ENCODE results near the gene TRIP11.

DNA sequence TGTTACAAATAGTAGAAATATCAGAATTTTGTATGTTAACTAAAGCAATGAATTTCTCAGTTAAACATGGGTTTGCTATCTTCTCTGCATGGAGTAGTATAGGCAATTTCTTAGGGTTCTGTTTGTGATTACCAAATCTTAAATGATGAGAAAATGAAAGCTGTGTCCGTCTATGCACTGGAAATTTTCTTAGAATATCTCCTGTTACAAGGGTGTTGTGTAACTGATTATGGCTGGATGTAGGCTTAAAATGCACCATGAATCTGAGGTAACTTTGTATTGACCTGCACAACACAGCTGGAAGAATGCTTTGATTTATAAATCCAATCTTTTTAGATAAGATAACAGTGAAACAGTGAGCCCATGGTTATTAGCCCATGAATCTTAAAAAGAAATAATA lies 17.8 kb downstream of the TRIP11 start:
- TF ChIP-seq, protein P1, sequence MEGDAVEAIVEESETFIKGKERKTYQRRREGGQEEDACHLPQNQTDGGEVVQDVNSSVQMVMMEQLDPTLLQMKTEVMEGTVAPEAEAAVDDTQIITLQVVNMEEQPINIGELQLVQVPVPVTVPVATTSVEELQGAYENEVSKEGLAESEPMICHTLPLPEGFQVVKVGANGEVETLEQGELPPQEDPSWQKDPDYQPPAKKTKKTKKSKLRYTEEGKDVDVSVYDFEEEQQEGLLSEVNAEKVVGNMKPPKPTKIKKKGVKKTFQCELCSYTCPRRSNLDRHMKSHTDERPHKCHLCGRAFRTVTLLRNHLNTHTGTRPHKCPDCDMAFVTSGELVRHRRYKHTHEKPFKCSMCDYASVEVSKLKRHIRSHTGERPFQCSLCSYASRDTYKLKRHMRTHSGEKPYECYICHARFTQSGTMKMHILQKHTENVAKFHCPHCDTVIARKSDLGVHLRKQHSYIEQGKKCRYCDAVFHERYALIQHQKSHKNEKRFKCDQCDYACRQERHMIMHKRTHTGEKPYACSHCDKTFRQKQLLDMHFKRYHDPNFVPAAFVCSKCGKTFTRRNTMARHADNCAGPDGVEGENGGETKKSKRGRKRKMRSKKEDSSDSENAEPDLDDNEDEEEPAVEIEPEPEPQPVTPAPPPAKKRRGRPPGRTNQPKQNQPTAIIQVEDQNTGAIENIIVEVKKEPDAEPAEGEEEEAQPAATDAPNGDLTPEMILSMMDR (IDR thresholded peaks at IDR 0.05): no peak
- no peak for TF ChIP-seq POLR2AphosphoS5 (IDR thresholded peaks at IDR 0.05)
- TF ChIP-seq POLR2A (IDR thresholded peaks at IDR 0.05): no peak
- TF ChIP-seq EP300 (IDR thresholded peaks at IDR 0.05): no peak

Measured in suprapubic skin (tissue), 4 donors.